AG09319 (cell line): ENCODE measurements around the gene ZBTB18.

Experiments
- DNase-seq: peaks from one replicate; pipeline ENCODE4 v3.0.0-alpha.2; 2010; ENCODE audit warnings: low read depth; ENCODE audit errors: extremely low read depth
- TF ChIP-seq, protein P1 (sequence below): IDR thresholded peaks from 2 replicates; pipeline ENCODE4 v1.5.1; 2011; ENCODE audit warnings: low read depth, mild to moderate bottlenecking, inconsistent platforms, low read length, moderate library complexity

ZBTB18 gene

DNA sequence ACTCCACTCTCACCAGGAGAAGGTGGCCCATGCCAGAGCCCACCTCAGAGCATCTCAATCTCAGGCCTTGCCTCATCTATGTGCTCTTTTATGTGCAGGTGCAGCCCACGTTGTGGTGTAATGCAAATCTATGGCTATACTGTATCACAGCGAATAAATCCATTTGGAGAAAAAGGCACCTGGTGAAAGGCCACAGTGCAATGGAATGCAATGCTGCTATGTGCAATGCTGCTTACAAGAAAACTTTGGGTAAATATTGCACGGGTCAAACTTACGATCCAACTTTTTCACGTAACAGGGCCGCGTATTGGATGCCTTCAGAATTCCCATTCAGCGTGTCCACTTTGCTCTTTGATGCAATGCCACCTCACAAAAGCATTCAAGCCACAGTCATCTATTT lies 13.5 kb downstream of the ZBTB18 start:
- TF ChIP-seq, protein P1, sequence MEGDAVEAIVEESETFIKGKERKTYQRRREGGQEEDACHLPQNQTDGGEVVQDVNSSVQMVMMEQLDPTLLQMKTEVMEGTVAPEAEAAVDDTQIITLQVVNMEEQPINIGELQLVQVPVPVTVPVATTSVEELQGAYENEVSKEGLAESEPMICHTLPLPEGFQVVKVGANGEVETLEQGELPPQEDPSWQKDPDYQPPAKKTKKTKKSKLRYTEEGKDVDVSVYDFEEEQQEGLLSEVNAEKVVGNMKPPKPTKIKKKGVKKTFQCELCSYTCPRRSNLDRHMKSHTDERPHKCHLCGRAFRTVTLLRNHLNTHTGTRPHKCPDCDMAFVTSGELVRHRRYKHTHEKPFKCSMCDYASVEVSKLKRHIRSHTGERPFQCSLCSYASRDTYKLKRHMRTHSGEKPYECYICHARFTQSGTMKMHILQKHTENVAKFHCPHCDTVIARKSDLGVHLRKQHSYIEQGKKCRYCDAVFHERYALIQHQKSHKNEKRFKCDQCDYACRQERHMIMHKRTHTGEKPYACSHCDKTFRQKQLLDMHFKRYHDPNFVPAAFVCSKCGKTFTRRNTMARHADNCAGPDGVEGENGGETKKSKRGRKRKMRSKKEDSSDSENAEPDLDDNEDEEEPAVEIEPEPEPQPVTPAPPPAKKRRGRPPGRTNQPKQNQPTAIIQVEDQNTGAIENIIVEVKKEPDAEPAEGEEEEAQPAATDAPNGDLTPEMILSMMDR: no peak
- DNase-seq: no peak

DNA sequence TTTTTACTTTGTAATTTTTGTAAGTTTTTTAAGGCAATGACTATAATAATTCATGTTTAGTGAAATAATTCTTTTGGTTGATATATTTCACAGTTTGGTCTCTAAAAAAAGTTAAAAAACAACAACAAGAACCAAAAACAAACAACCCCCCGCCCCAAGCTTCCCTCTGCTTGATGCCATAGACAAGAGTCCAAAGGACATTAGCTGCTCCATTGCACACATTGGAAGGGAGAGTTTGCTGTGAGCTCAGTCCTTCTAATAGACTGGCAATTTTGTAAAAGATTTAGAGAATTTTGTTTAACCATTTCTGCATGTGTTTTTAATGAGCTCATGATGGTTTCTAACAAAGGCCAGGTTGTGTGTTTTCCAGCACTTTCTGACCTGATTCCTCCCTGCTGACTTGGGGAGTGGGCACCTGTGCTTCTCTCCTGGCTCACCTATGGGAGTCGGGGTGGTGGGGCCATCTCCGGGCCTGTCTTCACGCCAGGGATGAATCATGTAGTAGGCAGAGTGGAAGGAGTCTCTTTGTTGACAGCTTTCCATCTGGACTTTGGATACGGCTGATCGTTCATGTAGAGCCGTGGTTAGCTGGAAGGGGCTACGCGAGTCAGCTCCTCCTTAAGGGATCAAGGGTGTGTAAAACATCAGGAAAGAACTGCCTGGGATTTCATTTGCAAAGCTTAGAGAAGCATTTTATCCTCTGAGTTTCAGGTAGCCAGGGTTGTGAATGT lies 14.1 kb downstream of the ZBTB18 start:
- TF ChIP-seq, protein P1: no peak
- DNase-seq: no peak

DNA sequence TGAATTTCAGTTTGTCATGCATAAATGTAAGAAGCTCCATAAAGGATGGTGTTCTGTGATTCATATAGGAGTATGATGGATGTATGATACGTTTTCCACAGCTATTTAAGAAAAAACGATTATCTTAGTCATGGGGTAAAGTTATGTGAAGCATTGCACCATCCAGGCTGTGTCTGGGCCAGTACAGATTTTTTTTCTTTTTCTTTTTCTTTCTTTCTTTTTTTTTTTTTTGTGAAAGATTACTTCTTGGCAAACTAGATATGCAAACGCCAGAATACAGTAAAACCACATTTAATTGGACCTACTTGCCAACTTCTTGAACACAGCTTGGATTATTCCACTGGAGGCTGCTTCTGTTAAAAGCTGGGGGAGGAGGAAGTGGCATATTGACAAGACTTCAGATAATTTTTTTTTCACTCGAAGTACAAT lies 14.9 kb downstream of the ZBTB18 start:
- TF ChIP-seq, protein P1: no peak
- DNase-seq: peak; percentile 69

DNA sequence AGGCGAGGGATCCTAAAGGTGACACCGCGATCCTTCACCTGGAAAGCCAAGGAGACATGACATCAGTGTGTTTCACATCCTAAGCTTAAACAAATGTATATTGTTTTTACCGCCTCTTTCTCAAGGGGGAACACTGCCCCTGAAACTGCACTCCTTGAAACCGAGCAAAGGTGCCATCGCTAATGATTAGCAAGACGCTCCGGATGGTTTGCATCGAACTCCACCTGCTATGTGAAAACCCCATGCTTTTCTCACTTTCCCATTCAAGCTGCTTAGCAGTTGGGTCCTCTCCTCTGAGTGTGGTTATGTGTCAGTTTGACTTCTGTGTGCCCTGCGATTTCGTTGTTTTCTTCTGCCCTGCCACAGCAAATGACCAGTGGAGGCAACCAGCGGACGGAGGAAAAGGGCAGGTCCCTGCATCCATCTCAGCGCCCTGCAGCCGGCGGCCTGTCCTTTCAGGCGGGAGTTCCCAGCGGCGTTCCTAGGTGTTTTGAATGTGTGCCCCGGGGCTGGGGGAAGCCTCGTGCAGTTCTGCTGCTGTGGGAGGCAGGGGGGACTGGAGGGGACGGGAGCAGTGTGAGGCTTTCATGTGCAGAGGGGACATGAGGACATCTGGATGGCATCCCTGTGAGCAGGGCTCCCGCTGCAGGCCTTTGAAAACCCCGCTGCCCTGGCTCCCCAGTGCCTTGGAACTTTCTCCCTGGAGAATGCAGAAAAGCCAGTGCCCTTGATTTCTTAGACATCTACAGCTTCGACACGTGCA lies 16.1 kb downstream of the ZBTB18 start:
- TF ChIP-seq, protein P1: no peak
- no peak for DNase-seq

DNA sequence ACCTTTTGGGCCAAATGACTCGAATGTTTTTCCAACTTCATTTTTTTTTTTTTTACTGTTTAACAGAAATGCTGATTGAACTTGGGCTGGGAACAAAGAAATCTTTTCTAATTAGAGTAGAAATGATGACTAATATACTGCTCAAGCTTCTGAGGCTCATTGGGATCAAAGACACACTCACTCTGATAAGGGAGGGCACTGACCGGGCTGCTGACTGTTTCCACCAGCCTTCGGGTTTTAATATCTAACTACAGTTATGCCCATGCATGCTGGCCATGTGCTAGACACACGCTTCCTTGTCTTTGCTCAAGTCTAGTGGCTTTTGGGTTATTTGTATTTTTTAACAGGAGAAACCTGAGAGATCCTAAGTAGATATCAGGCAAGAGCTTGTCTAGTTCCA lies 16.8 kb downstream of the ZBTB18 start:
- TF ChIP-seq, protein P1: no peak
- DNase-seq: no peak

DNA sequence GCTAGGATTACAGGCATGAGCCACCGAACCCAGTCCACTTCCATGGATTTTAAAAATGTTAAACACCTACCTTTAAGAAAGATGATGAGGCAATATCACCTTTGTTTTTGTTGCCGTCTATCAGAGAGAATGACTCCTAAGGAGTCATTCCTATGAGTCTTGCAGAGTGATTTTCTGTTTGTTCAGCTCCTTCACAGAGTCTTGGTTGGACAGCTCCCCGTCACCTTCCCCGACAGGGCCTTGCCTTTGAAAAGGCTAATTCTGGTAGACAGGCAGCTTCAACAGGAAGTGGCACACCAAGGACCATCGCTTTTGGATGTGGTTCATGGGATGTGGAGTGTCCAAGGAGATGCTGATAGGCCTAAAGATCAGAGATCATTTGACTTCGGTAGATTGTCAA lies 17.5 kb downstream of the ZBTB18 start:
- TF ChIP-seq, protein P1: no peak
- no peak for DNase-seq

DNA sequence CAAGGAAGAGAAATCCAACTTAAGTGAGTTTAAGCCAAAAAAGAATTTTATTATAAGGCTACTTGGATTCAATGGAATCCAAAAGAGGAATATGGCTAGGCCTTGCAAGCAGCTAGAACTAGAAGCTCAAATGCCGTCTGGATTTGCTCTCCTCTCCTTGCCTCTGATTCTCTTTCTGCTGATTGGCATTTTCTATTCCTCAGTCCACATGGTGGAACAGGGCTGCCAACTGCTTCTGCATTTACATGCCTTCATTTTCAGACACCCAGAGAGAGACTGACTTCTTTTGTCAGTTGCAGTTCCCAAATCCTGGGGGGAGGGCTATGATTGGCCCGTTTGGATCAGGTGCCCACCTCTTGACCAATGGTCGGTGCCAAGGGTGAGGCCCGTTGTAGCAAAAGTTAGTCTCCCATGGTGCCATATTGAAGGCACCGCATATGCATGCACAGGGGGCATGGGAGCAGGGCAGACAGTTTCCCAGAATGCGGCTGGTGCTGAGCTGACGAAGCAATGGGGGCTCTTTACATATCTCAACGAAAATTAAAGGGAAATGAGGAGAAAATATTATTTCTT lies 18.3 kb downstream of the ZBTB18 start:
- TF ChIP-seq, protein P1: no peak
- DNase-seq: no peak
